ENCODE measurements around the gene FDX2. TPM values are rescaled to one million over a fixed set of nuclear protein-coding genes. Genes with fewer than 3 reads are reported as not detected.

The FDX2 gene
- total and polyA plus RNA-seq, 2 of the 13 experiments (the other 11 are each of a cell fraction or from before 2014, with no cell fraction given): 21.0 to 24.7 TPM

DNA sequence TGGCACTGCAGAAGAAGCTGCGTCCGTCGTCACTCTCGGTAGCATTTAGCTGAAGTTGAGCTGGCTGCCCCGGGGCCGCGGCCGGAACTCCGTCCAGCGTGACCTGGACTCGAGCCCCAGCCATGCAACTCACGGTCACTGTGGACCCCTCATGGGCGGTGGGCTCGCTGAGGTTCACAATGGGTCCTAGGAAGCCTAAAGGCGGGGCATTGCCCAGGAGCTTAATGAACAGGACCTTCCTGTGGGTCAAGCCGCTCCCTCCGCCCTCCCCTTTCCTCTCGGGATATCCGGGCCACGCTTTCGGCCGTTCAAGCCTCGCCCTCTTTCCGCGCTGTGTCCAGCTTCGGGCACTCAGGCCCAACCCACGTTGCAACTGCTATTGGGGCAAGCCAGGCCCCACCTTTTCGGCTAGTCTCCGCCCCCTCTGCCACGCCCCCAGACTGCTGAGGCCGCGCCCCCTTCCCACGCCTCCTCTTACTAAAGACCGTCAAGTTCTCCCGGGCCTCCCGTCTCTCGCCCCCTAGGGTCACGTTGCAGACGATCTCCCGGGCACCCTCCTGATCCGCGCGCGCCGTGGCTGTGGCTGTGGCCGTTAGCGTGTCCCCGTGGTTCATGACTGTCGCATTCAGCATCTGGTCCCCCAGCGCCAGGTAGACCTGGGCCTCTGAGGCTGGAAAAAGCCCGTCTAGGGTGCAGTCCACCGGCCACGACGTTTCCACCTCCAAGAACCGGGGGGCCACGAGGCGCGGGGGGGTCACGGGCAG, 19.0 kb upstream of the FDX2 start (continued):
- TF ChIP-seq ZC3H13 (CRISPR knock-in tag; IDR thresholded peaks at IDR 0.05): peak; percentile 99
- no peak for TF ChIP-seq ZNF883 (CRISPR knock-in tag; IDR thresholded peaks at IDR 0.05; ENCODE audit: not compliant biosample characterization)
- TF ChIP-seq XBP1 (CRISPR knock-in tag; IDR thresholded peaks at IDR 0.05): no peak
- TF ChIP-seq NR2C2 (CRISPR knock-in tag; IDR thresholded peaks at IDR 0.05; ENCODE audit: borderline replicate concordance): no peak
- TF ChIP-seq, protein P1, sequence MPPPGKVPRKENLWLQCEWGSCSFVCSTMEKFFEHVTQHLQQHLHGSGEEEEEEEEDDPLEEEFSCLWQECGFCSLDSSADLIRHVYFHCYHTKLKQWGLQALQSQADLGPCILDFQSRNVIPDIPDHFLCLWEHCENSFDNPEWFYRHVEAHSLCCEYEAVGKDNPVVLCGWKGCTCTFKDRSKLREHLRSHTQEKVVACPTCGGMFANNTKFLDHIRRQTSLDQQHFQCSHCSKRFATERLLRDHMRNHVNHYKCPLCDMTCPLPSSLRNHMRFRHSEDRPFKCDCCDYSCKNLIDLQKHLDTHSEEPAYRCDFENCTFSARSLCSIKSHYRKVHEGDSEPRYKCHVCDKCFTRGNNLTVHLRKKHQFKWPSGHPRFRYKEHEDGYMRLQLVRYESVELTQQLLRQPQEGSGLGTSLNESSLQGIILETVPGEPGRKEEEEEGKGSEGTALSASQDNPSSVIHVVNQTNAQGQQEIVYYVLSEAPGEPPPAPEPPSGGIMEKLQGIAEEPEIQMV (CRISPR knock-in tag; IDR thresholded peaks at IDR 0.05; ENCODE audit: low read depth): no peak
- peak; percentile 24; the same call in 1 of the 2 replicates for TF ChIP-seq SMAD3 (CRISPR knock-in tag; IDR thresholded peaks at IDR 0.05)
- no peak for TF ChIP-seq ZNF781 (CRISPR knock-in tag; IDR thresholded peaks at IDR 0.05; ENCODE audit: borderline replicate concordance, not compliant biosample characterization)
- TF ChIP-seq GPN1 (CRISPR knock-in tag; IDR thresholded peaks at IDR 0.05; ENCODE audit: borderline replicate concordance): no peak
- TF ChIP-seq JDP2 (CRISPR knock-in tag; IDR thresholded peaks at IDR 0.05; ENCODE audit: borderline replicate concordance): no peak
- TF ChIP-seq, protein P2, sequence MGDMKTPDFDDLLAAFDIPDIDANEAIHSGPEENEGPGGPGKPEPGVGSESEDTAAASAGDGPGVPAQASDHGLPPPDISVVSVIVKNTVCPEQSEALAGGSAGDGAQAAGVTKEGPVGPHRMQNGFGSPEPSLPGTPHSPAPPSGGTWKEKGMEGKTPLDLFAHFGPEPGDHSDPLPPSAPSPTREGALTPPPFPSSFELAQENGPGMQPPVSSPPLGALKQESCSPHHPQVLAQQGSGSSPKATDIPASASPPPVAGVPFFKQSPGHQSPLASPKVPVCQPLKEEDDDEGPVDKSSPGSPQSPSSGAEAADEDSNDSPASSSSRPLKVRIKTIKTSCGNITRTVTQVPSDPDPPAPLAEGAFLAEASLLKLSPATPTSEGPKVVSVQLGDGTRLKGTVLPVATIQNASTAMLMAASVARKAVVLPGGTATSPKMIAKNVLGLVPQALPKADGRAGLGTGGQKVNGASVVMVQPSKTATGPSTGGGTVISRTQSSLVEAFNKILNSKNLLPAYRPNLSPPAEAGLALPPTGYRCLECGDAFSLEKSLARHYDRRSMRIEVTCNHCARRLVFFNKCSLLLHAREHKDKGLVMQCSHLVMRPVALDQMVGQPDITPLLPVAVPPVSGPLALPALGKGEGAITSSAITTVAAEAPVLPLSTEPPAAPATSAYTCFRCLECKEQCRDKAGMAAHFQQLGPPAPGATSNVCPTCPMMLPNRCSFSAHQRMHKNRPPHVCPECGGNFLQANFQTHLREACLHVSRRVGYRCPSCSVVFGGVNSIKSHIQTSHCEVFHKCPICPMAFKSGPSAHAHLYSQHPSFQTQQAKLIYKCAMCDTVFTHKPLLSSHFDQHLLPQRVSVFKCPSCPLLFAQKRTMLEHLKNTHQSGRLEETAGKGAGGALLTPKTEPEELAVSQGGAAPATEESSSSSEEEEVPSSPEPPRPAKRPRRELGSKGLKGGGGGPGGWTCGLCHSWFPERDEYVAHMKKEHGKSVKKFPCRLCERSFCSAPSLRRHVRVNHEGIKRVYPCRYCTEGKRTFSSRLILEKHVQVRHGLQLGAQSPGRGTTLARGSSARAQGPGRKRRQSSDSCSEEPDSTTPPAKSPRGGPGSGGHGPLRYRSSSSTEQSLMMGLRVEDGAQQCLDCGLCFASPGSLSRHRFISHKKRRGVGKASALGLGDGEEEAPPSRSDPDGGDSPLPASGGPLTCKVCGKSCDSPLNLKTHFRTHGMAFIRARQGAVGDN (CRISPR knock-in tag; IDR thresholded peaks at IDR 0.05): peak; percentile 78
- no peak for TF ChIP-seq ZNF614 (CRISPR knock-in tag; IDR thresholded peaks at IDR 0.05; ENCODE audit: borderline replicate concordance)
- TF ChIP-seq, protein P3, sequence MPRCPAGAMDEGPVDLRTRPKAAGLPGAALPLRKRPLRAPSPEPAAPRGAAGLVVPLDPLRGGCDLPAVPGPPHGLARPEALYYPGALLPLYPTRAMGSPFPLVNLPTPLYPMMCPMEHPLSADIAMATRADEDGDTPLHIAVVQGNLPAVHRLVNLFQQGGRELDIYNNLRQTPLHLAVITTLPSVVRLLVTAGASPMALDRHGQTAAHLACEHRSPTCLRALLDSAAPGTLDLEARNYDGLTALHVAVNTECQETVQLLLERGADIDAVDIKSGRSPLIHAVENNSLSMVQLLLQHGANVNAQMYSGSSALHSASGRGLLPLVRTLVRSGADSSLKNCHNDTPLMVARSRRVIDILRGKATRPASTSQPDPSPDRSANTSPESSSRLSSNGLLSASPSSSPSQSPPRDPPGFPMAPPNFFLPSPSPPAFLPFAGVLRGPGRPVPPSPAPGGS (CRISPR knock-in tag; IDR thresholded peaks at IDR 0.05): no peak
- TF ChIP-seq, protein P4, sequence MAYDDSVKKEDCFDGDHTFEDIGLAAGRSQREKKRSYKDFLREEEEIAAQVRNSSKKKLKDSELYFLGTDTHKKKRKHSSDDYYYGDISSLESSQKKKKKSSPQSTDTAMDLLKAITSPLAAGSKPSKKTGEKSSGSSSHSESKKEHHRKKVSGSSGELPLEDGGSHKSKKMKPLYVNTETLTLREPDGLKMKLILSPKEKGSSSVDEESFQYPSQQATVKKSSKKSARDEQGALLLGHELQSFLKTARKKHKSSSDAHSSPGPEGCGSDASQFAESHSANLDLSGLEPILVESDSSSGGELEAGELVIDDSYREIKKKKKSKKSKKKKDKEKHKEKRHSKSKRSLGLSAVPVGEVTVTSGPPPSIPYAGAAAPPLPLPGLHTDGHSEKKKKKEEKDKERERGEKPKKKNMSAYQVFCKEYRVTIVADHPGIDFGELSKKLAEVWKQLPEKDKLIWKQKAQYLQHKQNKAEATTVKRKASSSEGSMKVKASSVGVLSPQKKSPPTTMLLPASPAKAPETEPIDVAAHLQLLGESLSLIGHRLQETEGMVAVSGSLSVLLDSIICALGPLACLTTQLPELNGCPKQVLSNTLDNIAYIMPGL (CRISPR knock-in tag; IDR thresholded peaks at IDR 0.05; ENCODE audit: borderline replicate concordance in 1 of 2, low read depth in 1 of 2): peak; percentile 16 to 25; a peak in 3 of 4 replicates
- TF ChIP-seq MTA1 (CRISPR knock-in tag; IDR thresholded peaks at IDR 0.05; ENCODE audit: borderline replicate concordance): peak; percentile 34; the same call in 1 of the 2 replicates
- TF ChIP-seq RFXAP (CRISPR knock-in tag; IDR thresholded peaks at IDR 0.05; ENCODE audit: borderline replicate concordance): no peak; the same call in 1 of the 2 replicates
- TF ChIP-seq, protein P5, sequence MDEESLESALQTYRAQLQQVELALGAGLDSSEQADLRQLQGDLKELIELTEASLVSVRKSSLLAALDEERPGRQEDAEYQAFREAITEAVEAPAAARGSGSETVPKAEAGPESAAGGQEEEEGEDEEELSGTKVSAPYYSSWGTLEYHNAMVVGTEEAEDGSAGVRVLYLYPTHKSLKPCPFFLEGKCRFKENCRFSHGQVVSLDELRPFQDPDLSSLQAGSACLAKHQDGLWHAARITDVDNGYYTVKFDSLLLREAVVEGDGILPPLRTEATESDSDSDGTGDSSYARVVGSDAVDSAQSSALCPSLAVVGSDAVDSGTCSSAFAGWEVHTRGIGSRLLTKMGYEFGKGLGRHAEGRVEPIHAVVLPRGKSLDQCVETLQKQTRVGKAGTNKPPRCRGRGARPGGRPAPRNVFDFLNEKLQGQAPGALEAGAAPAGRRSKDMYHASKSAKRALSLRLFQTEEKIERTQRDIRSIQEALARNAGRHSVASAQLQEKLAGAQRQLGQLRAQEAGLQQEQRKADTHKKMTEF (CRISPR knock-in tag; IDR thresholded peaks at IDR 0.05): 0 out of 2 replicates have a peak, but pooled peaks have one; percentile 35
- peak; percentile 79 for TF ChIP-seq ZFX (CRISPR knock-in tag; IDR thresholded peaks at IDR 0.05; ENCODE audit: low read depth)
